ENCODE measurements around the gene EEF1E1. TPM values are rescaled to one million over a fixed set of nuclear protein-coding genes. Genes with fewer than 3 reads are reported as not detected.
A peak's percentile ranks its signal among the peaks of the same experiment; 100 is the strongest.

EEF1E1 gene
- total and polyA plus RNA-seq, 9 of the 15 experiments (the other 6 are each of a cell fraction or from before 2014, with no cell fraction given), result 135 to 1,355 (median 327) TPM

GRCh38 chr6:8130399-8130798 lies 28.1 kb upstream of the EEF1E1 start:
- Histone ChIP-seq H3K9me1 (ENCODE audit: control insufficient read depth, insufficient read depth, low read length) (no peaks in the 10 kb centered on the region), H3K79me2 (ENCODE audit: control insufficient read depth, insufficient read depth, low read length) (no peaks in the 10 kb centered on the region), H3K4me2 (ENCODE audit: insufficient read depth, low read length) (no peak overlapping the region), H3K9me3 (replicated peaks; ENCODE audit: control insufficient read depth, insufficient read depth, low read depth, low read length) (no peaks in the 10 kb centered on the region), H3K27me3 (ENCODE audit: control insufficient read depth in 2 of 2, insufficient read depth in 2 of 2, low read length in 2 of 2) (peaks cover 18 to 43% of the 10 kb centered on the region in 2 experiments), H3K9ac (ENCODE audit: insufficient read depth in 1 of 2, low read depth in 2 of 2, low read length in 2 of 2) (no peak overlapping the region), H4K20me1 (replicated peaks; ENCODE audit: control insufficient read depth, insufficient read depth, low read length) (no peaks in the 10 kb centered on the region), H3K27ac (ENCODE audit: extremely low read depth, low read depth, low read length) (no peak overlapping the region), H3K36me3 (ENCODE audit: control insufficient read depth, insufficient read depth, low read length) (no peaks in the 10 kb centered on the region), H2AFZ (ENCODE audit: low read depth, low read length) (no peak overlapping the region), H3K4me3 (no peak overlapping the region), H3K4me1 (replicated peaks in 1 of 2; ENCODE audit: control insufficient read depth in 2 of 2, insufficient read depth in 2 of 2, low read length in 2 of 2) (no peaks in the 10 kb centered on the region)
- CTCF ChIA-PET (ENCODE audit: low intra/inter-chr PET ratio), result no interaction called here
- WGBS (ENCODE audit: insufficient coverage, low coverage, missing lambda C conversion rate), result 0% methylated on average over 5 of the region's 5 CpGs
- peak; percentile 29 for FAIRE-seq
- in situ Hi-C loops (cut with MboI), result loop anchor here (5.0 kb wide), 1 partner anchor 92 kb away; no protein-coding TSS in a partner anchor
- no peak for ATAC-seq
- TF ChIP-seq SMAD1 (IDR thresholded peaks at IDR 0.05; ENCODE audit: low read depth, low read length, partially characterized antibody), result no peak
- TF ChIP-seq CHAMP1 (IDR thresholded peaks at IDR 0.05), result no peak
- no peak for TF ChIP-seq PCBP2 (IDR thresholded peaks at IDR 0.05; ENCODE audit: low read depth, low read length, poor library complexity, severe bottlenecking)
- TF ChIP-seq CEBPB (tag; IDR thresholded peaks at IDR 0.05), result 0 out of 2 replicates have a peak, but pooled peaks have one; percentile 7
- no peak for TF ChIP-seq MEF2A (IDR thresholded peaks at IDR 0.05; ENCODE audit: control insufficient read depth, low read depth, low read length)
- no peak for TF ChIP-seq GTF2F1 (IDR thresholded peaks at IDR 0.05; ENCODE audit: low read depth, low read length)
- TF ChIP-seq HNRNPH1 (optimal IDR thresholded peaks at IDR 0.05; ENCODE audit: low read depth, low read length), result no peak
- TF ChIP-seq ARID2 (IDR thresholded peaks at IDR 0.05), result no peak
- no TSS peak for BruUV-seq (replicated peaks)
- POLR2A ChIA-PET, result interaction anchor here (1.4 kb wide), 1 partner anchor 8 kb away, joined by 5 read pairs; no protein-coding TSS in a partner anchor
- intact Hi-C loops (cut with micrococcal nuclease), result loop anchor here (2.0 kb wide), 1 partner anchor 852 kb away; no protein-coding TSS in a partner anchor
- no peak for DNase-seq (ENCODE audit: extremely low read depth in 1 of 4, low spot score in 3 of 4)
